Measurements from ENCODE around the gene RNF115. TPM values are rescaled to one million over a fixed set of nuclear protein-coding genes. Genes with fewer than 3 reads are reported as not detected.

The RNF115 gene
- total RNA-seq, 4 donors from 2014 or later = 34.3 to 54.9 (median 39.9) TPM

DNA sequence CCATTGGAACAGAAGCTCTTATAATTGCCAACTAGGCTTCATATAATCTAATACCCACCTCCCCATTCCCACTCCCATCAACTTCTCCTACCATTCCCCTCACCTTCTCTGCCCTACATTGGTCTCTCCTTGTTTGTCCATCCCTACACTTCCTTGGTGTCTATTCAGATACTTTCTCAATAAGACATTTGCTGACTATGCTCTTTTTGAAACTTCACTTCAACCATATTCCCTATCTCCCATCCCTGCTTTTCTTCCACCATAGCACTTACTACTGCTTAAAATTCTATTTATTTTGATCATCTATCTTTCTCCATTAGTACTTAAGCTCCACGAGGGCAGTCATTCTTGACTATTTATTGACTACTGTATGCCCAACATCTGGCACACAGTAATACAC lies 64.2 kb downstream of the RNF115 start:
- no peaks in the 10 kb centered on the region for H3K27me3 ChIP-seq
- H3K4me3 ChIP-seq = no peak overlapping the region
- no peak overlapping the region for H3K27ac ChIP-seq
- TF ChIP-seq EP300 (IDR thresholded peaks at IDR 0.05) = no peak
- peaks cover 0 to 70% of the 10 kb centered on the region in 2 donors for H3K36me3 ChIP-seq
- ATAC-seq = no peak
- peaks cover 0 to 9% (median 0%) of the 10 kb centered on the region in 3 donors for H3K4me1 ChIP-seq
- H3K9me3 ChIP-seq = no peaks in the 10 kb centered on the region
- WGBS, 2 donors (ENCODE audit: low coverage in 1 of 2) = 75% methylated on average over 1 of the region's 1 CpG; no CpG with 5 or more reads in 1 of the 2 donors

DNA sequence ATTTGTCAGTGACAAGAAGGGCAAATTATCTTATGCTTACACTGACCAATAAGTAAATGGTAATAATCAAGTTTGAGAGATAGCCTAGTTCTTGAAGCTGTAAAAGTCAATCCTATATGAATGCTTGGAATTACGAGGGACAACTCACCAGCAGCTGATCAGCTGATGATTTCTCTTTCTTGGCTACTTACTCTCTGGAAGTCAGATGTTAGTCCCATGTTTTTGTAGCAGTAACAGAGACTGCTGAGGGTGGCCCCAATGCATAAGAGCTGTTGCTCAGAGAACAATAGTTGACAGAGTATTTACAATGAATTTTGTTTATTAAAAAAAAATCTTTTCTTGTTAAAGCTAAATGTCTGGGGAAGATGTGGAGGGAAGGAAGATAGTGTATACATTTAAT lies 65.3 kb downstream of the RNF115 start:
- TF ChIP-seq POLR2A (IDR thresholded peaks at IDR 0.05) = no peak
- TF ChIP-seq EP300 (IDR thresholded peaks at IDR 0.05) = no peak
- no peak for TF ChIP-seq POLR2AphosphoS5 (IDR thresholded peaks at IDR 0.05)
- TF ChIP-seq, protein P1, sequence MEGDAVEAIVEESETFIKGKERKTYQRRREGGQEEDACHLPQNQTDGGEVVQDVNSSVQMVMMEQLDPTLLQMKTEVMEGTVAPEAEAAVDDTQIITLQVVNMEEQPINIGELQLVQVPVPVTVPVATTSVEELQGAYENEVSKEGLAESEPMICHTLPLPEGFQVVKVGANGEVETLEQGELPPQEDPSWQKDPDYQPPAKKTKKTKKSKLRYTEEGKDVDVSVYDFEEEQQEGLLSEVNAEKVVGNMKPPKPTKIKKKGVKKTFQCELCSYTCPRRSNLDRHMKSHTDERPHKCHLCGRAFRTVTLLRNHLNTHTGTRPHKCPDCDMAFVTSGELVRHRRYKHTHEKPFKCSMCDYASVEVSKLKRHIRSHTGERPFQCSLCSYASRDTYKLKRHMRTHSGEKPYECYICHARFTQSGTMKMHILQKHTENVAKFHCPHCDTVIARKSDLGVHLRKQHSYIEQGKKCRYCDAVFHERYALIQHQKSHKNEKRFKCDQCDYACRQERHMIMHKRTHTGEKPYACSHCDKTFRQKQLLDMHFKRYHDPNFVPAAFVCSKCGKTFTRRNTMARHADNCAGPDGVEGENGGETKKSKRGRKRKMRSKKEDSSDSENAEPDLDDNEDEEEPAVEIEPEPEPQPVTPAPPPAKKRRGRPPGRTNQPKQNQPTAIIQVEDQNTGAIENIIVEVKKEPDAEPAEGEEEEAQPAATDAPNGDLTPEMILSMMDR (IDR thresholded peaks at IDR 0.05) = no peak
- Histone ChIP-seq H3K4me3 (no peak overlapping the region), H3K27me3 (no peaks in the 10 kb centered on the region), H3K4me1 (peaks cover 0 to 9% (median 0%) of the 10 kb centered on the region in 3 donors), H3K9me3 (no peaks in the 10 kb centered on the region), H3K27ac (no peak overlapping the region), H3K36me3 (peaks cover 0 to 59% of the 10 kb centered on the region in 2 donors)
- ATAC-seq = no peak
- 43 to 55% methylated on average over 1 of the region's 1 CpG for WGBS, 2 donors (ENCODE audit: low coverage in 1 of 2)

DNA sequence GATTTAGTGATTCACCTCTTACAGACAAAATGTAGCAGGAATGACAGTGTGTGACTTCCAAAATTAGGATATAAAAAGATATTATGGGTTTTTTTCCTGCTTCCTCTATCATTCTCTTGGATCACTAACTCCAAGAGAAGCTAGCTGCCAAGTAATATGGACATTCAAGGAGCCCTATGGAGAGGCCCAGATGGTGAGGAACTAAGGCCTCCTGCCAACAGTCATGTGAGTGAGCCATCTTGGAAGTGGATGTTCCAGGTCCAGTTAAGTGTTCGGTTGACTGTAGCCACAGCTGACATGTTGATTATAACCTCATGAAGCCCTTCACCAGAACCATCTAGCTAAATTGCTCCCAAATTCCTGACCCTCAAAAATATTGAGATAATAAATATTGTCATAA lies 65.8 kb downstream of the RNF115 start:
- Histone ChIP-seq H3K27me3 (no peaks in the 10 kb centered on the region), H3K36me3 (peaks cover 0 to 57% of the 10 kb centered on the region in 2 donors), H3K9me3 (no peaks in the 10 kb centered on the region), H3K27ac (no peak overlapping the region), H3K4me1 (peaks cover 0 to 11% (median 0%) of the 10 kb centered on the region in 3 donors), H3K4me3 (no peak overlapping the region)
- WGBS, 2 donors (ENCODE audit: low coverage in 1 of 2) = 40 to 100% methylated on average over 1 of the region's 1 CpG
- no peak for TF ChIP-seq POLR2AphosphoS5 (IDR thresholded peaks at IDR 0.05)
- TF ChIP-seq EP300 (IDR thresholded peaks at IDR 0.05) = no peak
- TF ChIP-seq POLR2A (IDR thresholded peaks at IDR 0.05) = no peak
- TF ChIP-seq, protein P1 (IDR thresholded peaks at IDR 0.05) = no peak
- no peak for ATAC-seq

DNA sequence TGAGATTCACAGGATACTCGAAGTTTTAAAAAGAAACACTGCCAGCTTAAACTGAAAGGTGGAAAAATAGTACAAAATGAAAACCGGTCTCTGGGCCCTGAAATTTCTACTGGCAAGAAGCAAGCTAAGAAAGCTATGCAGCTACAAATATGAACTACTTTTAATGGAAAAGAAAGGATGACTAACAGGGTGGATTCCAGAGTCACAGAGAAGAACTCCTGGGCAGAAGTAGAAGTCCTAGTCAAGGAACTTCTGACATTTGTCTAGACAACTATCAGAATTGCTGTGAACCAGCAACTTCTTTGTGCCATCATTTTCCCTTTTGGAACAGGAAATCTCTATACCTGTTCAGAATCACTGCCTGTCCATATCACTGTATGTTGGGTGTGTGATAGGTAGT lies 66.5 kb downstream of the RNF115 start:
- TF ChIP-seq POLR2AphosphoS5 (IDR thresholded peaks at IDR 0.05) (no peak), EP300 (IDR thresholded peaks at IDR 0.05) (no peak), POLR2A (IDR thresholded peaks at IDR 0.05) (no peak)
- TF ChIP-seq, protein P1 (IDR thresholded peaks at IDR 0.05) = no peak
- H3K27me3 ChIP-seq = no peaks in the 10 kb centered on the region
- no peak overlapping the region for H3K4me3 ChIP-seq
- peaks cover 0 to 18% (median 0%) of the 10 kb centered on the region in 3 donors for H3K4me1 ChIP-seq
- 43 to 100% methylated on average over 1 to 2 of the region's 2 CpGs for WGBS, 2 donors (ENCODE audit: low coverage in 1 of 2)
- no peak for ATAC-seq
- H3K9me3 ChIP-seq = no peaks in the 10 kb centered on the region
- no peak overlapping the region for H3K27ac ChIP-seq
- peaks cover 0 to 64% of the 10 kb centered on the region in 2 donors for H3K36me3 ChIP-seq

DNA sequence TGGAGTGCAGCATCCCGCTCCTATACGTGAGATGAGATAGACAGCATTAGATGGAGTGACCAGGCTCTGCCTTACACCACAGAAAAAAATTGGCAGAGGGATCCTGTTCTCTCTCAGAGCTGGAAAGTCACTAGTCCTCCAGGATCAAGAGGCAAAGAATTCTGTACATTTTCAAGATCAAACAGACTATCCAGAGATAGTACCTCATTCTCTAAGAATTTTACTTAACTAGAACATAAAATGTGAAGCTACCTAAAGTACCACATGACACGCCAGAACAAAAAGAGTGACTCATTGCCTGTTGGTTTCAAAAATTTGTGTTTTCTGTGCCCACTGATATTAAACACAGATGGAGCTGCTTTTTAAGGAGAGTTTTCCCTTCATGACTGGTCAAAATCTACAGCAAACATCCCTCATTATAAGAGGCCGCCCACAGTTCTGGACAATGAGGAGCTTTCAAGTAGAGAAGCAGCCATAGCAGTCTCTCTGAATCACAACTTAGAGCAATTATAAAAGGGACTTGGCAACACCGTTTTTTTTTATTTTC lies 72.3 kb downstream of the RNF115 start:
- no peak for TF ChIP-seq POLR2AphosphoS5 (IDR thresholded peaks at IDR 0.05)
- TF ChIP-seq, protein P1 (IDR thresholded peaks at IDR 0.05) = no peak
- TF ChIP-seq POLR2A (IDR thresholded peaks at IDR 0.05) = no peak
- no peak for TF ChIP-seq EP300 (IDR thresholded peaks at IDR 0.05)
- Histone ChIP-seq H3K27ac (peak overlapping the region; percentile 19 to 34 (median 29)), H3K36me3 (peaks cover 0 to 77% of the 10 kb centered on the region in 2 donors), H3K4me3 (no peak overlapping the region), H3K4me1 (peaks cover 0 to 41% (median 2%) of the 10 kb centered on the region in 3 donors), H3K9me3 (no peaks in the 10 kb centered on the region), H3K27me3 (no peaks in the 10 kb centered on the region)
- ATAC-seq = no peak
- WGBS, 2 donors (ENCODE audit: low coverage in 1 of 2) = 41% methylated on average over 4 to 5 of the region's 5 CpGs

Measured in gastroesophageal sphincter (tissue), 4 donors.